T-helper 9 cell (primary cell): ENCODE measurements around the gene KNOP1.

Source experiments
- DNase-seq: peaks from one replicate; pipeline ENCODE4 v3.0.0-alpha.2; 2020
- total RNA-seq, 2 donors: gene quantifications; one replicate each; lab custom pipeline; 2026; lab: John Stamatoyannopoulos, UW

The KNOP1 gene, protein sequence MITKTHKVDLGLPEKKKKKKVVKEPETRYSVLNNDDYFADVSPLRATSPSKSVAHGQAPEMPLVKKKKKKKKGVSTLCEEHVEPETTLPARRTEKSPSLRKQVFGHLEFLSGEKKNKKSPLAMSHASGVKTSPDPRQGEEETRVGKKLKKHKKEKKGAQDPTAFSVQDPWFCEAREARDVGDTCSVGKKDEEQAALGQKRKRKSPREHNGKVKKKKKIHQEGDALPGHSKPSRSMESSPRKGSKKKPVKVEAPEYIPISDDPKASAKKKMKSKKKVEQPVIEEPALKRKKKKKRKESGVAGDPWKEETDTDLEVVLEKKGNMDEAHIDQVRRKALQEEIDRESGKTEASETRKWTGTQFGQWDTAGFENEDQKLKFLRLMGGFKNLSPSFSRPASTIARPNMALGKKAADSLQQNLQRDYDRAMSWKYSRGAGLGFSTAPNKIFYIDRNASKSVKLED
- 15.2 to 38.2 reads per million in 2 donors for total RNA-seq

DNA sequence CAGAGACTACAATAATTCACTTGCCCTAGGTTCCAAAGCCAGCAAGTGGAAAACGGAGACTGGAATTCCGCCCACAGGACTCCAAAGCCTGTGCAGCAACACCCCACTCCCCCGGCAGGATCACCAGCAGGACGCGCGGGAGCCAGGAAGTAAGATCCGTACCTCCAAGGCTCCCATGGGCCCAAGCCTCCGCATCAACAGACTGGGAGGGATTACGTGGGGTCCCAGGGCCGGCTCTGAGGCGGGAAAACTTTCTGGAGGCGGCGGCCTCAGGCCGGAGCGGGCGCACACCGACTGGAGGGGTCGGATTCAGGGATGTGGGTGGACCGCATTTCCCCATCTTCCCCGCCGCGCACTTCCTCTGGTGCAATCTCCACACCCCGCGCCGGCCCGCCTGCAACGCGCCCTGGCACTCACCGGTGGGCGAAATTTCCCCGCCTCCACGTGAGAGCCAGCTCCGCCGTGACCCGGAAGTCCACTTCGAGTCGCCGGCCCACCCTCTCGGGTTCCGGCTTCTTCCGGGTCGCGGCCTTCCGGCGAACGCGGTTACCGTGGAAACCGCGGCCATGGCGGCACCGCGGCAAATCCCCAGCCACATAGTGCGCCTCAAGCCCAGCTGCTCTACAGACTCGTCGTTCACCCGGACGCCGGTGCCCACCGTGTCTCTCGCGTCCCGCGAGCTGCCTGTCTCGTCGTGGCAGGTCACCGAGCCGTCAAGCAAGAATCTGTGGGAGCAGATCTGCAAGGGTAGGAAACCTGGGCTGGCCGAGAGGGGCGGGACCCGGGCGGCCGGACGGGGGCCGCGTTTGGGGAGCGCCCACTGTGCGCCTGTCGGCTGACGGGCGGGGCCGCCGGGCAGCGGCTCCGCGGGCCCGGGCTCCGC lies at the start of gene KNOP1, which contains the start of gene IQCK:
KNOP1 (minus strand) TSS at position 487 of the 883 bp plus-strand sequence. CDS start 3,192 bp downstream, outside the sequence.
IQCK (plus strand) TSS at position 531 of the 883 bp plus-strand sequence; CDS start at position 567, 36 bp downstream.
- DNase-seq, result peak; percentile 83

DNA sequence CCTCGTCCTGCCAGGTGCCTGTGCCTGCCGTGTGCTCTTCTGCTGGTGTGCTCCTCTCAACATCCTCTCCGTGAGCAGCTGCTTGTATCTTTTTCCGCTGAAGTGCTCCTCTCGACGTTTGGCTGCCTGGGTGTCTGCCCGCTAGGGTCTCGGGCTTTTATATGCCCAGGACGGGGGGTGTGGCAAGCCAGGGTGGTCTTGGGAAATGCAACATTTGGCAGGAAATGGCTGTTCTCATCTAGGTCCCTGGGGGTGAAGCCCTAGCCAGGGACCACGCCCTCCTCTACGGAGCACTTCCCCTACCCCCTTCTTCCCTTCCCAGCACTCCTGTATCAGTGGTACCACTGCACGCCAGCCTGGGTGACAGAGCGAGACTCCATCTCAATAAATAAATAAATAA lies 49.5 kb upstream of the KNOP1 start:
- no peak for DNase-seq

DNA sequence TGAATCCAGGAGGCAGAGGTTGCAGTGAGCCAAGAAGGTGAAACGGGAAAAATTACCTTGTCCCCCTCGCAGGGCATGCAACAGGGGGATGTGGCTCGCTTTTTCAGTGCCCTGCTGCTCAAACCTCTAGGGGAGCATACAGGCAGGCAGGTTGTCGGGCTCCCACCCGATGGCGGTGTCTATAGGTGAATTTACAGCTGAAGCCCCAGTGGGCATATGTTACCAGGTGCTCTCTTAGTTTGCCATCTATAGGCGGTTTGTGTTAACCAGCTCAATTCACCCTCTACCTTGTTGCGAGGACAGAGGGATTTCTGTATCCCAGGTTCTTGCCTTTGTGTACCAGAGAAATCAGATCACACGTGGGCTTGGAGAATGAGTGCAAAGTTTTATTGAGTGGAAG lies 49.0 kb upstream of the KNOP1 start:
- DNase-seq, result no peak

DNA sequence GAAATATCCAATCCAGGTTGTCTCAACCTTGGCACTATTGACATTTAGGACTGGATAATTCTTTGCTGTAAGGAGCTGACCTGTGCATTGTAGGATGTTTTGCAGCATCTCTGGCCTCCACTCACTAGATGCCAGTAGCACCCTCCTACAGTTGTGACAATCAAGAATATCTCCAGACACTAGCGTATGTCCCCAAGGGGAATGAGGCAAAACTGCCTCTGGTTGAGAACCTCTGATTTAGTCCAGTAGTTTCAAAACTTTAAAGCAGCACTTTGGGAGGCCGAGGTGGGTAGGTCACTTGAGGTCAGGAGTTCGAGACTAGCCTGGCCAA lies 48.5 kb upstream of the KNOP1 start:
- no peak for DNase-seq

DNA sequence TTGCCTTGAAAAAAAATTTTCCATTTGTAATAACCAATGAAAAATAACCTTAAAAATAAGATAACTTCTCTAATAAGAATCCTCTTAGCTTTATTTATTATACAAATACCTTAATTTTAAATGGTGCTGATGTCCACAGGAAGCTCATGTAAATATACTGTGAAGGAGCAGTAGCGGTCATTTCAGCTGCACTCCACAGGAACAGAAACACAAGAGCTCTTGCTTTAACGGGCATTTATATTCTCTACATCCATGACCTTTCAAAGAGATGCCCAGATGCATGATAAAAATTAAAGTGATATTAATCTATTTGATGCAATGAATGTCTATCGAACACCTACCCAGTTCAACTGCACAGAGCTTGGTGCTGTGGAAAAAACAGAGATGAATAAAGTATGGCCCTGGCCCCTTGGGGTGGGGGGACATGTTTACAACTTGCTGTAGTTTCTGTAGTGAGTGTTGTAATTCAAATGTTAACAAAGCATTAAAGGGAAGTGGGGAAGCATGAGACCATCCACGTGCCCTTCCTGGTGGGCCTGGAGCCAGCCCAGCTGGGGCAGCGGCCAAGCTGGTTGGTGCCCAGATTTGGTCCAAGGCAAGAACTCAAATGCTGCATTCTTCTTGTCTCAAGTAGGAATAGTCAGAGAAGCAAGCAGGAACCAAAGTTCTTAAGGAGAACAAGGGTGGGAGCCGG lies 48.0 kb upstream of the KNOP1 start:
- DNase-seq, result no peak

DNA sequence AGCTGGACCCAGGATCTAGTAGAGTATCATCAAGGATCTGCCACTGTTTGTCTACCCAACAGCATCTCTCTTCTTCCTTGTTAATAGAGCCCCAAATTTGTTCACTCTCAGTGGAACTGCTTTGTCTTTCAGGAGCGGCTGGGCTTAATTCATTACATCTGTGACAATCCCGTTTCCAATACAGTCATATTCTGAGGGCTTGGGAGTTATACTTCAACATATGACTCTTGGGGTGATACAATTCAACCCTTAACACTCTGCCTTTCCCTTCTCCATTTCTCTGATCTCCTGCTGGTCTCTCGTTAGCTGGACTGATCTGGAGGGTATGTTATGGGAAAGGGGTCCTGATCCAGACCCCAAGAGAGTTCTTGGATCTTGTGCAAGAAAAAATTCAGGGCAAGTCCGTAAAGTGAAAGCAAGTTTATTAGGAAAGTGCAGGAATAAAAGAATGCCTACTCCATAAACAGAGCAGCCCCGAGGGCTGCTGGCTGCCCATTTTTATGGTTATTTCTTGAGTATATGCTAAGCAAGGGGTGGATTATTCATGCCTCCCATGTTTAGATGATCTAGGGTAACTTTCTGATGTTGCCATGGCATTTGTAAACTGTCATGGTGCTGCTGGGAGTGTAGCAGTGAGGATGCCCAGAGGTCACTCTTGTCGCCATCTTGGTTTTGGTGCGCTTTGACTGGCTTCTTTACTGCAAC lies 42.5 kb upstream of the KNOP1 start:
- no peak for DNase-seq

DNA sequence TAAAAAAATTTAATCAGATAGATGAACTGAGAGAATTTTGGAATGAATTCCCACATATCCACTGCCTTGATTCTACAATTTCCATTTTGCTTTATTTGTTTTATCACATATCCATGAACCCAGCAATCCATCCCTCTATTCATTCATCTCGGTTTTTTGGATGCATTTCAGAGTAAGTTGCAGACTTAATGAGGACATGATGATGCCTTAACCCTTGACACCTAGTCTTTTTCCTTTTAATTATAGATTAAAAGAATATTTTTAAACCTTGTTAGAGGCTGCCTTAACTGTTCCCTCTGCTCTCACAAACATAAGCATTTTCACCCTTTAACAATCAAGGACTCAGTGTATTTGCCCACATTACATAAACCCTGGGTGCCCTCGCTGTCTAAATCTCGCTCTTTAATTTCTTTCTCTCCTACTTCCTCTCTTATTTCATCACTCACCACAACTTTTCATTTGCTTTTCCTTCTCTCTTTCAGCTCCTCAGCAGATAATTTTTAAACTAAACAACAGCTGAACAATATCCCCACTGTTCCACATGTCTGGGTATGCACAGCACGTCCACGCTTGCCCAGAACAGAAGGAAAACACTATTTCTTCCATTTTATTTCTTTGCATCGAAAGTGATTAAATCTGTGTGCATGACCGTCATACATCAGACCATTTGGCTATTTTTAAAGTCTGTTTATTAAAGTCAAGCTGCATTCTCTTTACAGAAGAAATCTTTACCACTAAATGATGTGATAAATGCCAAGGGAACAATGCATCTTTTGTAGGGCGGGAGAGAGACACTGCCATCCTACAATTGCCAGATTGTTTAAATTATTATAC lies 40.0 kb upstream of the KNOP1 start:
- DNase-seq, result no peak

DNA sequence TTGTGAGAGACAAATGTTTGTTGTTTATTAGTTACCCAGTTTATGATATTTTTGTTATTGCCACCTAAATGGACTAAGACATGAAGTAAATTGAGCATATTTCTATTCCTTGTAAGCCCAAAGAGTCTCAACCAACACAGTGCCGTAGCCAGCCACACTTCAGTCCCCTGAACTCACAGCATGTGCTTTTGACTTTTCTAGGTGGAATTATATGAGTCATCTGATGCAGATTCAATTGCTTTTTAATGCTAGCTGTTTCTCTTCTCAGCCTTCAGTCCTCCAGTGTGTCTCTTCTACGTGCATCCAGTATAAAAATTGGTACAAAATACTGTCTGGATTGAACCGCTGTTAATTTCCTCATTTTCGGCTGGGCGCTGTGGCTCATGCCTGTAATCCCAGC lies 39.0 kb upstream of the KNOP1 start:
- no peak for DNase-seq

DNA sequence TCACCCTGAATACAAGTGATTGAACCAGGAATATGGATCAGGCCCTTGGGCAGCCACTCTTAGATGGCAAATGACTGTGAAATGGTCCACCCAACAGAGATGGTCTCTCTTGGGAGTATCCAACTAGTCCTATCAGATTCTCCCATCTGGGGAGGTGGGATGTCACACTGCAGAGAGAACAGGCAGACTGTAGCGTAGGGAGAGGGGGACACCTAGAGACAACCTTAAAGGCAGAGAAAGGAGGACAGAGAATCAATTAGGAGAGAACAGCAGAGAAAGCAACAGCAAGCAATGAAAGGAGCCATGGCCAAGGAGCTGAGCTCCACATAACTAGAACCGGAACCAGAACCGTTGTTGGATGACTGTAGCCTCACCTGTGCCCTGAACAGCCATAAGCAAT lies 37.2 kb upstream of the KNOP1 start:
- DNase-seq, result no peak

DNA sequence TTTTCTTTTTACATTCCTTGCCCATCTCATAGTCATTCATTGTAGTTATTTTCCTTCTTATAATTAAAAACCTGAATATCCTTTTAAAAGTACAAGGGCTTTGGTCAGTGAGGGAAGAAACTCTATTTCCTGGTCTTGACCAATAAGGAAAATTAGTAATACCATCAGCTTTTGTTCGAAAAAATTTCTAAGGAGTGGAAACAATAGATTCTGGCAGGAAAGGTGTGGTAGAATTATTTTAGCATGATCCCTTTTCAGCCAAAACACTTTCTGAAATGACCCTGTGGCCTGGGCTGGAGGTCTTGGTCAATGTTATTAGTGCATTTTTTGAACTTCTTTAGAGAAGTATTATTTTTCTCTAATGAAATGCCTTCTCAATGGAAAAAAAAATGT lies 36.6 kb upstream of the KNOP1 start:
- DNase-seq, result no peak

DNA sequence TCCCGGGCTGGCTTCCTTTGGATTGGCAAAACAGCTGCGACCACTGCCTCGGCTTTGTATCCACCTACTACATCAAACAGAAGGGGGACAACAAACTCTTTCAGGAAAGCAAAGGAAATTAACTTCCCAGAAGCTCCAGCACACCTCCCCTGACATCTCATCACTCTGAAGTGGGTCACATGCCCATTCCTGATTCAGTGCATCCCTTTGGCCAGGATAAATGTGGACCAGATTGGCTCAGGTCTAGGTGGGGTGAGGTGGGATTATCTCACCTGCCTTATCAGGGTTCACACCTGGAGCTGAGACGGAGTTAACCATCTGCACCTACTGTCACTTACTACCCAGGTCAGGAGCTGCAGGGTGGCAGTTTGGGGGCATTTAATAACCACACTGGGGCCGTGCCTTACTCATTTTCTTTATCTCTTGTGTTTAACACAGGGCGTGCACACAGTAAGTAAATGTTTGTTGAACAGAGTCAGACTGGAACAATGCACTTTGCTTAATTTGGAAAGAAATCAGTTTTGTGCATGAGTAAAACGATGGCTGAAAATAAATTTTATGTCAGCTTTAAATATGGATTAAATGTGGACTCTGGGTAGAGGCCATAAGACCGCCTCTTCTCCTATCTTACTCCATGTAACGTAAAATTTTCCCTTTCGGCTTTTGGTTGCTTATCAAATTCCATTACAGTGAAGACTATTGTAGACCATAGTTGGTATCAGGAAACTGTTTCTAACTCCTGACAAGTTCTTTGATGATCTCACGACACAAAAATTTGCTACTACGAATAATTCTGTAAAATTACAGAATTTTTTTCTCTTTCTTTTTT lies 36.0 kb upstream of the KNOP1 start:
- no peak for DNase-seq

DNA sequence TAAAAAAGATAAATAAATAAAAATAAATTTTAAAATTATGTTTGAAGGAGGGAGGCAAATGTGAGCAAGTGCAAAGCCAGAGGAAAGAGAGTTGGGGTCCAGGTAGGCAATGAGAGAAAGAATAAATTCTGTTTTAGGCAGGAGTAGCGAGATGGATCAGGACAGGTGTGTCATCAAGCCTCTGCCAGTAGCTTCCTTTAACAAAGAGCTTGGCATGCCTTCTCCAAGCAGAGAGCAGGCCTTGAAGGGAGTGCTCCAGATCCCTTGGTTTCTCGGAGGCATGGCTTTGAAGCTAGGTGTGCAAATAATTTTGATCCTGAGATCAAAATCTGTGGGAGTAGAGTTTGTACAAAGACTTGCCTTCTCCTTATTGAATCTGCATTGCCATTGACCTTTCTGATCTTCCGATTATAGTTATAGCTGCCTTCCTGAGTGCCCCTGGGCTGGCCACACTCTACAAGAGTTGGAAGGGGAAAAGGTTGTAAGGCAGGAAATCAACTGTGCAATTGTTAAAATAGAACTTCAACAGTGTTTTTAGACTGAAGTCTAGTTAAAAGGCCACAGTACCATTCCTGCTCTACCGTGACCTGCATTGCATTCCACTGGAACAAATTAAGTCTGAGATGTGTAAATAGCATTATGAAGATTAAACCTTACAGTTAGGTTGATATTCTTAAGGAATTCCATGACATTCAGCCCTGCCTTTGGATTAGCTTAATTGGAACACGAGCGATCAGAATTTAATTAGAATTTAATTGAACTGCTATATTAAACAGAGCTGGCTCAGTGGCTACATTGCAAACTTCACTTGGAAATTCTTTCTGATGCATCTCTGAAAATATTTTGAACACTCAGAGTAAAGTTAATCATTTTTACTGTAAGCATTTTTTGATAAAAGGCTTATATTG lies 33.7 kb upstream of the KNOP1 start:
- no peak for DNase-seq

DNA sequence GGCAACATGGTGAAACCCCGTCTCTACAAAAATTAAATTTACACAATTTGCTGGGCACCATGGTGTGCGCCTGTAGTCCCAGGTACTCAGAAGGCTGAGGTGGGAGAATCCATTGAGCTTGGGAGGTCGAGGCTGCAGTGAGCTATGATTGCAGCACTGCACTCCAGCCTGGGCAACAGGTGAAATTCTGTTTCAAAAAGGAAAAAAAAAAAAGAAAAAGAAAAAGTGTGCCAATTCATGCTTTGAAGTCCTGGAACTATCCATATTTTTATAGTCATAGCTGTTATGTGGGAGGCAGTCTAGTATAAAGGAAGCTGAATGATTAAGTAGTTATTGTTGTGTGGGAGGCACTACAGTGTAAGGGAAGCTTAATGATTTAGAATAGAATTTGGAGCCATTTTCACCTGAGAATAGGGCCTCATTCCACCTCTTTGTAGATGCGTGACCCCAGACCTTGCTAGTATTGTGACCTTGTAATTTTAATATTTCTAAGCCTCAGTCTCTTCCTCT lies 31.6 kb upstream of the KNOP1 start:
- DNase-seq, result no peak

DNA sequence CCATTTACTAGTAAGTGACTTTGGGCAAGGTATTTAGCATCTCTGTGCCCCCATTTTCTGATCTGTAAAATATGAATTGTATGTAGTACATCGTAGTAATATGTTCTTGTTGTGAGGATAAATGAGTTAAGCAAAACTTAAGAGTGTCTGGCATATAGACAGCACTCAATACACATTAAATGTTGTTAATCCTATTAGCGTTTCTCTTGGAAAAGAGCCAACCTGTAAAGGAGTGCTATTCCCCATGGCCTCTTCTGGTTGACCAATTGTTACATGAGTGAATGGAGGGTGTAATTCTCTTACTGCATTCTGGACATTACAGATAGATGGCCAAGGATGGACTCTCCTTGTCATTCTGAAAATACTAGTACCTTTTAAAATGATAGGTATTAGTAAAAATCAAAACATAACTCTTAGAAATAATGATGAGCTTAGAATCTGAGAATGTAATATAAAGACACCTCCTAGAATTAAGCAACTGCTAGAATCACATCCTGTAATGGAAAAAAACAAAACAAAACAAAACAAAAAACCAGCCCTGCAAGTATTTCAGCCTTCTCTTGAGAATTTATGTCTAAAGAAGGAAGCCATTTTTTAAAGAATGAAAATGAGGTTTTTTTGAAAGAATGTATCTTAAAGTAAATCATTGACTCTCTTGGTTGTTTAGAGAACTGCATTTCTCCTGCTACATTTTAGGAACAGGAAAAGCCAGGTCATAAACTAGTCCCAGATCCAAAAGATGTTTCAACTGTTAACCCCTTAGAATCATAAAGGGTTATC lies 30.6 kb upstream of the KNOP1 start:
- no peak for DNase-seq

DNA sequence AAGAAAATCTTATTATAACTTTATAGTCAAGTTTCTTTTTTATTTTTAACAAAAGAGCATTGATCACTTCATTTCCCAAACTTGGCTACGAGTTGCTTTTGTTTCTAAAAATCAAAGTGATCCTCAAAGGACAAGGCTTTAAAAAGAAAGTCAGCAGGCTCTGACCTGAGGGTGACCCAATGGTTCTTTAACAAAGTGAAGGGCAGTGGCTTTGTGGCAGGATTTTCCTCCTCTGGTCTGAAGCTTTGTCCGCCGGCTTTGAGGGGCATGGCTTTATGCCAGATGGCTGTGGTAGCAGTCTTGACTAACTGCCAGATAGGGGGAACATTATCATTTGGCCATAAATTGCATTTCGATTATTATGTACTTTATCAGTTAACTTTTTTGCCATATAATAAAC lies 28.5 kb upstream of the KNOP1 start:
- no peak for DNase-seq

DNA sequence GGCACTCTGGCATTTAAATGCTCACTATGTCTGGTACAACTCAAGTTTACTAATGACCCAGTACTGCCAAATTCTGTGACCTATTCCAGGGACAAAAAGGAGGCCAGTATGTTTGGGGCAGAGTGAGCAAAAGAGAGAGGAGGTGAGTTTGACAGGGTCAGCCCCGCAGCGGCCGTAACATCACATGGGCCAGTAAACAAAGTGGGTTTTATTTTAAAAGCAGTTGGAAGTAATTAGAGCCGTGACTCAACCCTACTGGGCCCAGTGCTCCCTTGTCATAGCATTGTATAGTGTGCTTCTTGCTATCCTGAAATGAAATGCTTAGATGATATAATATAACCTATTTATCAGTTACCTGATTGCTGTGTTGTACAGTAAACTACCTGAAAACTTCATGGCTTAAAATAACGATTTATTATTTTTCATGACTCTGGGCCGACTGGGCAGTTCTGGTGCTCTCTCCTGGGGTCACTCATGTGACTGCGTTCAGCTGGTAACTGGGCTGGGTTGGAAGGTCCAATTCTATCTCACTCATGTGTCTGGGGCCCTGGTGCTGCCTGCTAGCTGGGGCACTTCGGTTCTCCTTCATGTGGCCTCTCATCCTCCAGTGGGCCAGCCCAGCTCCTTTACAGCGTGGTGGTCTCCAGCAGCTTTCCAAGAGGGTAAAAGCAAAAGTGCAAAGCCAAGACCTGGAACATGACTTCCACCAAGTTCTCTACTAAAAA lies 27.4 kb upstream of the KNOP1 start:
- no peak for DNase-seq

DNA sequence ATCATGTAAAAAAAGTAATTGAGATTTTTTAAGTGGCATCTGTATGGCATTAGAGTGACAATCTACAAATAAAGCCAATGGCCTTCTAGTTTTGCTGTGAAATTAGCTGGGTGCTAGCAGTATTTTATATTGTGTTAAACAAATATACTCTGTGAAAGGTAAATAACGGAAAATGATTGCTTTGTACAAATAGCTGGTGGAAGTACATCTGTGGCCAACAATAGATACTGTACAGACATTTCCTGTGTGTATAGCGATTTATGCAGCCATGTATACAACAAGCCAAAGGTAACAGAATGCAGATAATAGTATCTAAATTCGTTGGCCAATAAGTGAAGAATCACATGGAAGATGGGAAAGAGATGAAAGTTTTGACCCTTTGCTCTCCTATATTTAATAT lies 26.6 kb upstream of the KNOP1 start:
- no peak for DNase-seq

DNA sequence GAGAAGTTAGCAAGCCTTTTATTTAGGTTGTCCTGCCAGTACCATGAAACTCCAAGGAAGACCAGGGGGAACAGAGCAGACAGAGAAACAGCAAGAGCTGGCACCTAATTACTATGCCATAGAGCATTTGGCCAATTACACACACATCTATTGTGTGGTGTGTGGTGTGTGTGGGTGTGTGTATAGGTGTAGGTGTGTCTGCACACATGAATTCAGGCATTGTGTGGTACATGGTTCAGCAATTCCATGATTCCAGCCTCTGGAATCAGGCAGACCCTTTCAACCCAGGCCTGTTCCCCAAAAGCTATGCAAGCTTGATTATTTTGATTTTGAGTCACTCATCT lies 25.8 kb upstream of the KNOP1 start:
- no peak for DNase-seq
